Stimulated activated CD8-positive, alpha-beta memory T cell treated with anti-CD3 and anti-CD28 coated beads, Interleukin-7, amount 100 ng/mL, for 4 hours (primary cell): ENCODE measurements around the gene PTOV1.

Experiments used
- DNase-seq, 2 donors: peaks; one replicate each; pipeline ENCODE4 v3.0.0-alpha.2; 2020; ENCODE audit warnings: low read depth in 2 of 2

PTOV1 gene

GRCh38 chr19:49874503-49875157 is 23.7 kb downstream of the PTOV1 start:
- no peak for DNase-seq

- DNase-seq, result no peak
Observed at GRCh38 chr19:49875177-49875576, 24.2 kb downstream of the PTOV1 start.

- peak in 1 of 2 donors; percentile 47 for DNase-seq
Observed at GRCh38 chr19:49875857-49876421, 25.0 kb downstream of the PTOV1 start.

GRCh38 chr19:49876422-49877019 is 25.6 kb downstream of the PTOV1 start:
- DNase-seq, result peak; percentile 95 to 96

- DNase-seq, result peak; percentile 98
Observed at GRCh38 chr19:49877020-49877878, 26.3 kb downstream of the PTOV1 start, which contains the start of the genes AKT1S1 and TBC1D17. TSS of gene AKT1S1 (minus strand) at chr19:49877355. CDS start at chr19:49873295, 4,060 bp downstream. TSS of gene TBC1D17 (plus strand) at chr19:49877702. CDS start at chr19:49877724, 22 bp downstream.

- DNase-seq, result peak; percentile 95 to 97
Observed at GRCh38 chr19:49877879-49878743, 27.2 kb downstream of the PTOV1 start.

- no peak for DNase-seq
Observed at GRCh38 chr19:49878744-49879070, 27.7 kb downstream of the PTOV1 start.

GRCh38 chr19:49879243-49879963 is 28.4 kb downstream of the PTOV1 start:
- no peak for DNase-seq

- DNase-seq, result no peak
Observed at GRCh38 chr19:49880162-49880869, 29.4 kb downstream of the PTOV1 start.

GRCh38 chr19:49881186-49881585 is 30.2 kb downstream of the PTOV1 start:
- no peak for DNase-seq

- DNase-seq, result no peak
Observed at GRCh38 chr19:49881672-49882394, 30.9 kb downstream of the PTOV1 start.

GRCh38 chr19:49882643-49883042 is 31.7 kb downstream of the PTOV1 start:
- DNase-seq, result no peak

GRCh38 chr19:49883094-49883493 is 32.1 kb downstream of the PTOV1 start:
- DNase-seq, result no peak

GRCh38 chr19:49884109-49884508 is 33.1 kb downstream of the PTOV1 start:
- no peak for DNase-seq

GRCh38 chr19:49884760-49885159 is 33.8 kb downstream of the PTOV1 start:
- DNase-seq, result no peak

- no peak for DNase-seq
Observed at GRCh38 chr19:49887037-49887664, 36.2 kb downstream of the PTOV1 start.

GRCh38 chr19:49887665-49888509 is 36.9 kb downstream of the PTOV1 start:
- no peak for DNase-seq

- no peak for DNase-seq
Observed at GRCh38 chr19:49888510-49888824, 37.5 kb downstream of the PTOV1 start.
